Breast epithelium (tissue), 4 donors: ENCODE data around the gene ATXN10. TPM values are rescaled to one million over a fixed set of nuclear protein-coding genes. Genes with fewer than 3 reads are reported as not detected.

Experiments
- DNase-seq, 2 donors: peaks; one replicate each; pipeline ENCODE4 v3.0.0-alpha.2; 2019; ENCODE audit warnings: low spot score in 2 of 2
- H3K27ac ChIP-seq, 2 donors: fragments of 200-600 bp; sonication (generic) in 1 of 2; one replicate each; pipeline ENCODE4 v1.5.1; 2016 to 2019; ENCODE audit warnings: mild to moderate bottlenecking in 1 of 2
- H3K27me3 ChIP-seq, 2 donors: fragments of 200-600 bp; sonication (generic) in 1 of 2; one replicate each; pipeline versions ENCODE4 v1.5.1 to v1.6.0; 2017 to 2019; ENCODE audit warnings: control low read depth in 1 of 2, mild to moderate bottlenecking in 1 of 2
- H3K36me3 ChIP-seq: fragments of 200-600 bp; one replicate; pipeline ENCODE4 v1.5.1; 2019
- H3K4me1 ChIP-seq, 2 donors: fragments of 200-600 bp; sonication (generic); one replicate each; pipeline ENCODE4 v1.5.1; 2016 to 2019; ENCODE audit warnings: control low read depth in 1 of 2
- H3K4me3 ChIP-seq, 3 donors: fragments of 200-600 bp; sonication (generic); 1 replicate in 2 of 3; 2 replicates in 1 of 3; pipeline ENCODE4 v1.5.1; 2016 to 2019; ENCODE audit warnings: mild to moderate bottlenecking in 3 of 3, moderate library complexity in 2 of 3
- H3K9me3 ChIP-seq, 2 donors: fragments of 200-600 bp; sonication (generic) in 1 of 2; one replicate each; pipeline ENCODE4 v1.5.1; 2016 to 2019; ENCODE audit warnings: control low read depth in 1 of 2
- POLR2A ChIP-seq: fragments of 450-650 bp; IDR thresholded peaks from one replicate; pipeline ENCODE4 v1.6.1; 2016; ENCODE audit warnings: antibody characterized with exemption, mild to moderate bottlenecking, moderate library complexity
- POLR2AphosphoS5 ChIP-seq, 3 donors: sonication (generic); formaldehyde crosslinking; IDR thresholded peaks; one replicate each; pipeline ENCODE4 v1.6.1; 2017; ENCODE audit warnings: antibody characterized with exemption in 3 of 3
- intact Hi-C: fragments of 100-400 bp; cut with DNase I; formaldehyde crosslinking; loops from one replicate; pipeline ENCODE4 v1.15.1; 2023; ENCODE audit warnings: low total_unique reads
- total RNA-seq, 3 donors: library from RNA; depleted of rRNA; stranded (reverse); fragments of >200 nt; gene quantifications; one replicate each; pipeline ENCODE4 v1.1.0, GENCODE V29; 2016
- TF ChIP-seq, protein P1 (sequence below), 3 donors: fragments of 450-650 bp; IDR thresholded peaks; one replicate each; pipeline ENCODE4 v1.5.1; 2016 to 2017; ENCODE audit warnings: antibody characterized with exemption in 3 of 3, mild to moderate bottlenecking in 3 of 3, moderate library complexity in 3 of 3

The ATXN10 gene
- total RNA-seq, 3 donors from 2014 or later: 78.6 to 145 (median 138) TPM

GRCh38 chr22:45812910-45813309 lies 141.3 kb downstream of the ATXN10 start:
- intact Hi-C loops: no loop called here
- Histone ChIP-seq H3K9me3 (no peaks in the 10 kb centered on the region), H3K27ac (no peak overlapping the region), H3K36me3 (no peaks in the 10 kb centered on the region), H3K4me1 (no peaks in the 10 kb centered on the region), H3K27me3 (no peaks in the 10 kb centered on the region), H3K4me3 (no peak overlapping the region)
- TF ChIP-seq POLR2AphosphoS5 (IDR thresholded peaks at IDR 0.05) (no peak), POLR2A (no peak)
- TF ChIP-seq, protein P1, sequence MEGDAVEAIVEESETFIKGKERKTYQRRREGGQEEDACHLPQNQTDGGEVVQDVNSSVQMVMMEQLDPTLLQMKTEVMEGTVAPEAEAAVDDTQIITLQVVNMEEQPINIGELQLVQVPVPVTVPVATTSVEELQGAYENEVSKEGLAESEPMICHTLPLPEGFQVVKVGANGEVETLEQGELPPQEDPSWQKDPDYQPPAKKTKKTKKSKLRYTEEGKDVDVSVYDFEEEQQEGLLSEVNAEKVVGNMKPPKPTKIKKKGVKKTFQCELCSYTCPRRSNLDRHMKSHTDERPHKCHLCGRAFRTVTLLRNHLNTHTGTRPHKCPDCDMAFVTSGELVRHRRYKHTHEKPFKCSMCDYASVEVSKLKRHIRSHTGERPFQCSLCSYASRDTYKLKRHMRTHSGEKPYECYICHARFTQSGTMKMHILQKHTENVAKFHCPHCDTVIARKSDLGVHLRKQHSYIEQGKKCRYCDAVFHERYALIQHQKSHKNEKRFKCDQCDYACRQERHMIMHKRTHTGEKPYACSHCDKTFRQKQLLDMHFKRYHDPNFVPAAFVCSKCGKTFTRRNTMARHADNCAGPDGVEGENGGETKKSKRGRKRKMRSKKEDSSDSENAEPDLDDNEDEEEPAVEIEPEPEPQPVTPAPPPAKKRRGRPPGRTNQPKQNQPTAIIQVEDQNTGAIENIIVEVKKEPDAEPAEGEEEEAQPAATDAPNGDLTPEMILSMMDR (IDR thresholded peaks at IDR 0.05): no peak
- no peak for DNase-seq

- no peak for DNase-seq
- TF ChIP-seq POLR2AphosphoS5 (IDR thresholded peaks at IDR 0.05) (no peak), POLR2A (no peak)
- TF ChIP-seq, protein P1 (IDR thresholded peaks at IDR 0.05): no peak
- H3K36me3 ChIP-seq: no peaks in the 10 kb centered on the region
- no peak overlapping the region for H3K4me3 ChIP-seq
- H3K27me3 ChIP-seq: no peaks in the 10 kb centered on the region
- no peaks in the 10 kb centered on the region for H3K4me1 ChIP-seq
- H3K27ac ChIP-seq: no peak overlapping the region
- no peaks in the 10 kb centered on the region for H3K9me3 ChIP-seq
- intact Hi-C loops: no loop called here
Measured at GRCh38 chr22:45814198-45814597, 142.6 kb downstream of the ATXN10 start.

GRCh38 chr22:45816776-45817175 lies 145.1 kb downstream of the ATXN10 start:
- Histone ChIP-seq H3K27me3 (no peaks in the 10 kb centered on the region), H3K4me3 (no peak overlapping the region), H3K36me3 (no peaks in the 10 kb centered on the region), H3K9me3 (no peaks in the 10 kb centered on the region), H3K27ac (no peak overlapping the region), H3K4me1 (no peaks in the 10 kb centered on the region)
- DNase-seq: no peak
- intact Hi-C loops: no loop called here
- TF ChIP-seq, protein P1 (IDR thresholded peaks at IDR 0.05): no peak
- TF ChIP-seq POLR2AphosphoS5 (IDR thresholded peaks at IDR 0.05) (no peak), POLR2A (no peak)

GRCh38 chr22:45817745-45818423 lies 146.2 kb downstream of the ATXN10 start:
- TF ChIP-seq POLR2A (no peak), POLR2AphosphoS5 (IDR thresholded peaks at IDR 0.05) (no peak)
- TF ChIP-seq, protein P1 (IDR thresholded peaks at IDR 0.05): no peak
- intact Hi-C loops: no loop called here
- Histone ChIP-seq H3K9me3 (no peaks in the 10 kb centered on the region), H3K4me3 (no peak overlapping the region), H3K4me1 (no peaks in the 10 kb centered on the region), H3K36me3 (no peaks in the 10 kb centered on the region), H3K27ac (peak overlapping the region; percentile 11 to 38), H3K27me3 (no peaks in the 10 kb centered on the region)
- DNase-seq: peak; percentile 40 to 64

DNA sequence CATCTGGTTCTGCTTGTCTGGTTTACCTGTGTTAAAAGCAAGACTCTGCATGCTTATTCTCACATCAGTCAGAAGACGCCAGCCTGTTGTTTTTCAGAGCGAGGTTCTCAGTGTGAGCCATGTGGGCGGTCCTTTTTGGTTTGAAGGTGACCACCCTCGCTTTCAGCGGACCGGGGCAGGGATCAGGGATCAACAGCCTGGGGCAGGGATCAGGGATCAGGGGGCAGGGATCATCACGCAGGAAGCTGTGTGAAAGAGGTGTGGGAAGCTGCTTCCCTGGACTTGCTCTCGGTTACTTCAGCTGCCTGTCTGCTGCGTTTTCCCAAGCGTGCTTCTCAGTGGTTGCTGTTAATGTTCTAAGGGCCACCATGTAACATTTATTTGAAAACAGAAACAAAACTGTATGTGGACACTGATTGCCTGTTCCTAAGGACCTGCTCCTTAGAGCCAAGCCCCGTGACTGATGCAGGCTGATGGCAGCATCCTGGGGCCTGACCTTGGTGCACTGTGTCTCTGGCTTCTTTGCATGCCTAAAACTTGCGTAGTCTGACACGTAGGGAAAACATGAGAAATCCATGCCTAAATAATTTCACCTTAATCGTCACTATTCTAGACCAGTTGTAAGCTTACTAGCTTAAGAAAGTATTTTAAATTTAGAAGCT lies 146.9 kb downstream of the ATXN10 start:
- intact Hi-C loops: no loop called here
- peak overlapping the region; percentile 11 to 38 for H3K27ac ChIP-seq
- TF ChIP-seq, protein P1 (IDR thresholded peaks at IDR 0.05): no peak
- TF ChIP-seq POLR2A (no peak), POLR2AphosphoS5 (IDR thresholded peaks at IDR 0.05) (no peak)
- H3K27me3 ChIP-seq: no peaks in the 10 kb centered on the region
- no peaks in the 10 kb centered on the region for H3K36me3 ChIP-seq
- H3K4me1 ChIP-seq: no peaks in the 10 kb centered on the region
- no peaks in the 10 kb centered on the region for H3K9me3 ChIP-seq
- H3K4me3 ChIP-seq: no peak overlapping the region
- DNase-seq: no peak
